SK-N-SH (cell line): ENCODE measurements around the gene PLD1.

Experiments
- EP300 ChIP-seq, 2 experiments: IDR thresholded peaks; 2 replicates each; pipeline versions ENCODE4 v1.4.0 to v1.6.1; 2012; ENCODE audit warnings: borderline replicate concordance in 1 of 2, low read depth in 1 of 2, low read length in 1 of 2
- EZH2phosphoT487 ChIP-seq: fragments of 200-600 bp; sonication (generic); IDR thresholded peaks from 2 replicates; pipeline ENCODE4 v1.6.1; 2017; ENCODE audit warnings: low read depth, mixed run types, mild to moderate bottlenecking, antibody characterized with exemption, moderate library complexity, borderline replicate concordance
- NFIC ChIP-seq: IDR thresholded peaks from 2 replicates; pipeline ENCODE4 v1.4.0; 2012; ENCODE audit warnings: borderline replicate concordance
- POLR2AphosphoS5 ChIP-seq: IDR thresholded peaks from 2 replicates; pipeline ENCODE4 v1.6.1; 2012; ENCODE audit warnings: low read depth, low read length
- REST ChIP-seq: IDR thresholded peaks from 2 replicates; pipeline ENCODE4 v1.6.1; 2012; ENCODE audit warnings: mild to moderate bottlenecking, low read depth, low read length, moderate library complexity
- TEAD4 ChIP-seq: IDR thresholded peaks from 2 replicates; pipeline ENCODE4 v1.4.0; 2012; ENCODE audit warnings: mild to moderate bottlenecking, borderline replicate concordance; ENCODE audit not compliant: insufficient read depth
- YY1 ChIP-seq: IDR thresholded peaks from 2 replicates; pipeline ENCODE4 v1.4.0; 2012; ENCODE audit warnings: low read depth, mild to moderate bottlenecking
- TF ChIP-seq, protein P1 (sequence below): fragments of 200-600 bp; sonication (generic); IDR thresholded peaks from 2 replicates; pipeline ENCODE4 v1.6.1; 2017; ENCODE audit warnings: antibody characterized with exemption, mild to moderate bottlenecking, moderate library complexity

DNA sequence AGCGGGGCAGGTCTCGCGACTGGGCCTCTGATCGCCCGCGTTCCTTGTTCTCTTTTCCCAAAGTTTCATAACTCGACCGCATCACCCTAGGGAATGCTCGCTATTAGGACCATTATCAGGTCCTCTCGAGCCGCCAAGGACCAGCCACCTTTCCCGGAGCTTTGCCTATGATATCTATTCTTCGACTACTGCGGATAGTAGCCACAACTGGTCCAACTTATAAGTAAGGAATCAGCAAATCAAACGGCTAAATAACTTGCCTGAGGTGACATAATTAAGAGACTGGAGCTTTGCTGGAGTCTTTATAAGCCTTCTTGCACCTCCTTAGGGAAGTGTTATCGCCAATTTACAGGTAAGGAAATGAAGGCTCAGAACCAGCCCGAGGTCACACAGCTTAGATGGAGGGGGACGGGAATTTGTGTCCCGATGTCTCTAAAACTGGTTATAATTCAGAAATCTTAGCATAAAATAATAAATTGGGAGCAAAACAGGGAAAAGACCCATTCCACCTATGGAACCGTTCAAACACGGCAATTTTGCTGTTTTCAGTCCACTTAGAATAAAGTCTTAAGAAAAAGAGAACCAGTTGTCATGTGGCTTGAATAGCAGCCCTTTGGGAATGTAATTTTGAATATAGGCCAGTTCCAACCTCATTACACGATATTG, 479 bp upstream of the PLD1 start:
- TF ChIP-seq, protein P1, sequence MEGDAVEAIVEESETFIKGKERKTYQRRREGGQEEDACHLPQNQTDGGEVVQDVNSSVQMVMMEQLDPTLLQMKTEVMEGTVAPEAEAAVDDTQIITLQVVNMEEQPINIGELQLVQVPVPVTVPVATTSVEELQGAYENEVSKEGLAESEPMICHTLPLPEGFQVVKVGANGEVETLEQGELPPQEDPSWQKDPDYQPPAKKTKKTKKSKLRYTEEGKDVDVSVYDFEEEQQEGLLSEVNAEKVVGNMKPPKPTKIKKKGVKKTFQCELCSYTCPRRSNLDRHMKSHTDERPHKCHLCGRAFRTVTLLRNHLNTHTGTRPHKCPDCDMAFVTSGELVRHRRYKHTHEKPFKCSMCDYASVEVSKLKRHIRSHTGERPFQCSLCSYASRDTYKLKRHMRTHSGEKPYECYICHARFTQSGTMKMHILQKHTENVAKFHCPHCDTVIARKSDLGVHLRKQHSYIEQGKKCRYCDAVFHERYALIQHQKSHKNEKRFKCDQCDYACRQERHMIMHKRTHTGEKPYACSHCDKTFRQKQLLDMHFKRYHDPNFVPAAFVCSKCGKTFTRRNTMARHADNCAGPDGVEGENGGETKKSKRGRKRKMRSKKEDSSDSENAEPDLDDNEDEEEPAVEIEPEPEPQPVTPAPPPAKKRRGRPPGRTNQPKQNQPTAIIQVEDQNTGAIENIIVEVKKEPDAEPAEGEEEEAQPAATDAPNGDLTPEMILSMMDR = no peak
- TF ChIP-seq REST = no peak
- no peak for TF ChIP-seq TEAD4
- no peak for TF ChIP-seq YY1
- no peak for TF ChIP-seq EZH2phosphoT487
- TF ChIP-seq NFIC = no peak
- no peak for TF ChIP-seq EP300 (IDR thresholded peaks at IDR 0.05; ENCODE audit: borderline replicate concordance in 1 of 2, low read depth in 1 of 2, low read length in 1 of 2)
- TF ChIP-seq POLR2AphosphoS5 = no peak
